SJSA1 (cell line): Measurements from ENCODE around the gene ACD. TPM values are rescaled to one million over a fixed set of nuclear protein-coding genes. Genes with fewer than 3 reads are reported as not detected.

Source experiments
- DNase-seq, 2 experiments: peaks; one replicate each; pipeline ENCODE4 v3.0.0-alpha.2; 2015 to 2020; ENCODE audit warnings: low spot score in 2 of 2, low read depth in 1 of 2
- H3K27ac ChIP-seq: fragments of 250-450 bp; sonication (Bioruptor Pico); 2 replicates; pipeline ENCODE4 v1.5.1; 2020; ENCODE audit warnings: mild to moderate bottlenecking, moderate library complexity
- H3K27me3 ChIP-seq: fragments of 250-450 bp; sonication (Bioruptor Pico); replicated peaks from 2 replicates; pipeline ENCODE4 v1.5.1; 2020; ENCODE audit warnings: mild to moderate bottlenecking, moderate library complexity
- H3K36me3 ChIP-seq: fragments of 250-450 bp; sonication (Bioruptor Pico); 2 replicates; pipeline ENCODE4 v1.5.1; 2020; ENCODE audit warnings: mild to moderate bottlenecking
- H3K4me1 ChIP-seq: fragments of 250-450 bp; sonication (Bioruptor Pico); replicated peaks from 2 replicates; pipeline ENCODE4 v1.6.1; 2021; ENCODE audit warnings: mild to moderate bottlenecking
- H3K4me3 ChIP-seq: fragments of 250-450 bp; sonication (Bioruptor Pico); 2 replicates; pipeline ENCODE4 v1.5.1; 2020; ENCODE audit warnings: mild to moderate bottlenecking
- H3K9me3 ChIP-seq: fragments of 250-450 bp; sonication (Bioruptor Pico); replicated peaks from 2 replicates; pipeline ENCODE4 v1.5.1; 2020; ENCODE audit warnings: mild to moderate bottlenecking
- total RNA-seq: library from RNA; depleted of rRNA; stranded (reverse); fragments of >200 nt; shearing (Covaris generic); gene quantifications from 2 replicates; pipeline ENCODE4 v1.2.3, GENCODE V29; 2014

Gene ACD
- total RNA-seq, 1 experiment from 2014 or later = 33.0 TPM

DNA sequence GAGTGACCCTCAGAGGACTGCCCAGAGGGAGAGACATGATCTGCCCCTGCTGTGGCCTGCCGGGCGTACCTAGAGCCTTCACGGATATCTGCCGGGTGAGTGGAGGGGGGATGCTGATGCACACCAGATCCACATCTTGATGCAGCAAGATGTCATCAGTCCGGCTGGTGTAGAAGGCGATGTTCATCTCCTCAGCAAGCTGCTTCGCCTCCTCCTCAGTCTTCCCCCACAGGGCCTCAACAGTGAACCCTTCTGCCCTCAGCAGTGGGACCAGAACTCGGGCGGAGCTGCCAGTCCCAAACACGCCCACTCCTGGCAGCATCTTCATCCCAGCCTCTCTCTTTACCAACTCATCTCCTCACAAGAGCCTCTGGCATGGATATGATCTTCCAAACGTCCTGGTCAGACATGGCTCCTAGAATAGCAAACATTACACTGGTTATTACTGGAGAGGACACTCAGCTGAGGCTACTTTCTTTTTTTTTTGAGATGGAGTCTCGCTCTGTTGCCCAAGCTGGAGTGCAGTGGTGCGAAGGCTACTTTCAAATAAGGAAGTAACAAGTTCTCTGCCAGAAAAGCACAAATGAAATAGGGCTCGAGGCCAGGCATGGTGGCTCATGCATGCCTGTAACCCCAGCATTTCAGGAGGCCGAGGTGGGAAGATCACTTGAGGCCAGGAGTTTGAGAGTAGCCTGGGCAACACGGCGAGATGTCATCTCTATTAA, 25.5 kb upstream of the ACD start:
- no peaks in the 10 kb centered on the region for H3K27me3 ChIP-seq
- no peaks in the 10 kb centered on the region for H3K4me1 ChIP-seq
- H3K36me3 ChIP-seq = peaks cover 6% of the 10 kb centered on the region
- no peak overlapping the region for H3K4me3 ChIP-seq
- no peak overlapping the region for H3K27ac ChIP-seq
- H3K9me3 ChIP-seq = no peaks in the 10 kb centered on the region
- DNase-seq = no peak

DNA sequence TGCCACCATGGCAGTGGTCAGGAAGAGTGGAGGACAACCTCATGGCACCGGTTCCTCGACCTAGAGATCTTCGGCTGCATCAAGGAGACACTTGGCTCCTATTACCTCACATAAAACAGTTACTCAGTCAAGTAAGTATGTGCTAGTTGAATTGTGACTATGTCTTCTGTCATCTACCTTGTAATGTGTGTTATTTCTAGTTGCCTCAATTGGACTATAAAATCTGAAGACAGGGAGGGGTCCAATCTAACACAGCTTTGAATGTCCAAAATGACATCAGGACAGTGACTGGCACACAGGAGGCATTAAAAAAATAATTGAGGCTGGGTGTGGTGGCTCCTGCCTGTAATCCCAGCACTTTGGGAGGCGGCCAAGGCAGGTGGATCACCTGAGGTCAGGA, 23.7 kb upstream of the ACD start:
- no peak for DNase-seq

DNA sequence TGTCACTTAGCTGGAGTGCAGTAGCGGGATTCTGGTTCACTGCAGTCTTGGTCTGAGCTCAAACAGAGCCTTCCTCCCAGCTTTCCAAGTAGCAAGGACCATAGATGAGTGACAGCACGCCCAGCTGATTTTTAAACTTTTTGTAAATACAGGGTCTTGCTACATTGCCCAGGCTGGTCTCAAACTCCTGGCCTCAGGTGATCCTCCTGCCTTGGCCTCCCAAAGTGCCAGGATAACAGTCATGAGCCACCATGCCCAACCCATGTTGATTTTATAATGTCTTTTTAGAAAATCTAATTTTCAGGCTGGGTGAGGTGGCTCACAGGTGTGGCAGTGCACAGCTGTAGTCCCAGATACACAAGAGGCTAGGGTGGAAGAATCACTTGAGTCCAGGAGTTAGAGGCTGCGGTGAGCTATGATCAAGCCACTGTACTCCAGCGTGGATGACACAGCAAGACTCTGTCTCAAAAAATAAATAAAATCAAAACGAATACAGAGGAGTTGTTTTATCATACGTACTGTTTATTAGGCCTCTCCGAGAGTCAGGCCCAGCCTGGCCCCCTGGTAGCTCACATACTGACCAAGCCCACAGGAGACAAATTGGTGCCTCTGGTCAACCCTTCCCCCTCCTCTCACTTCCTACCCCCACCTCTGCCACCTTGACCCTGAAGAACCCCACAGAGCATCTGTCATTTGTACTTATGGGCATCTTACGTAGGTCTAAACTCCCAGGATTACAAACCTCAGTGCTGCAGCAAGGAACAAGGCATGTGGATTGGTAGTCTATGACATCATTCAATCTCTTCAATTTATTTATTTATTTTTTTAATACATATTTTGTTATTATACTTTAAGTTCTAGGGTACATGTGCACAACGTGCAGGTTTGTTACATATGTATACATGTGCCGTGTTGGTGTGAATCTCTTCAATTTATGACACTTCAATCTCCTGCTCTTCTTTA, 20.2 kb upstream of the ACD start:
- Histone ChIP-seq H3K4me3 (no peak overlapping the region), H3K4me1 (no peaks in the 10 kb centered on the region), H3K36me3 (peaks cover 6% of the 10 kb centered on the region), H3K9me3 (no peaks in the 10 kb centered on the region), H3K27me3 (no peaks in the 10 kb centered on the region), H3K27ac (no peak overlapping the region)
- DNase-seq = no peak

More for the DNA sequence above, 23.7 kb upstream of the ACD start:
- H3K27ac ChIP-seq = no peak overlapping the region
- H3K36me3 ChIP-seq = peaks cover 6% of the 10 kb centered on the region
- H3K4me1 ChIP-seq = no peaks in the 10 kb centered on the region
- H3K9me3 ChIP-seq = no peaks in the 10 kb centered on the region
- no peaks in the 10 kb centered on the region for H3K27me3 ChIP-seq
- no peak overlapping the region for H3K4me3 ChIP-seq

DNA sequence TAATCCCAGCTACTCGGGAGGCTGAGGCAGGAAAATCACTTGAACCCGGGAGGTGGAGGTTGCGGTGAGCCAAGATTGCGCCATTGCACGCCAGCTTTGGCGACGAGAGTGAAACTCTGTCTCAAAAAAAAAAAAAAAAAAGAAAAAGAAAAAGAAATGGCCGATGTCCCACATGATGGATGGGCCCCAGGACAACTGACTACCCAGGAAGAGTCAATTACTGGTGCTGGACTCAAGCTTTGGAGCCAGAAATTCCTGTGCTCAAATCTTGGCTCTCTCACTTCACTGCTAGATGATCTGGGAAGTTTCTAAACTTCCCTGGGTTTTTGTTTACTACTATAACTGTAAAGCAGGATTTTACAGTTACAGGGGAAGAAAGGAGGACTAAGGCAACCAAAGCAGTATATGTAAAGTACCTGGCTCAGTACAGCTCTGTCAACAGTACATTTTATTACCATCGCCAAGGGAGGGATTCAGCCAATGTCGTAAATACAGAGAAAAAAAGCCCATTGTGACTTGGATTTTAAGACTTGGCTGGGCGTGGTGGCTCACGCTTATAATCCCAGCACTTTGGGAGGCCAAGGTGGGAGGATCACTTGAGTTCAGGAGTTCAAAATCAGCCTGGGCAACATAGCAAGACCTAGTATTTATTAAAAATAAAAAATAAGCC, 18.4 kb upstream of the ACD start:
- Histone ChIP-seq H3K9me3 (no peaks in the 10 kb centered on the region), H3K27me3 (no peaks in the 10 kb centered on the region), H3K36me3 (peaks cover 4% of the 10 kb centered on the region), H3K4me1 (no peaks in the 10 kb centered on the region), H3K4me3 (no peak overlapping the region), H3K27ac (no peak overlapping the region)
- no peak for DNase-seq

DNA sequence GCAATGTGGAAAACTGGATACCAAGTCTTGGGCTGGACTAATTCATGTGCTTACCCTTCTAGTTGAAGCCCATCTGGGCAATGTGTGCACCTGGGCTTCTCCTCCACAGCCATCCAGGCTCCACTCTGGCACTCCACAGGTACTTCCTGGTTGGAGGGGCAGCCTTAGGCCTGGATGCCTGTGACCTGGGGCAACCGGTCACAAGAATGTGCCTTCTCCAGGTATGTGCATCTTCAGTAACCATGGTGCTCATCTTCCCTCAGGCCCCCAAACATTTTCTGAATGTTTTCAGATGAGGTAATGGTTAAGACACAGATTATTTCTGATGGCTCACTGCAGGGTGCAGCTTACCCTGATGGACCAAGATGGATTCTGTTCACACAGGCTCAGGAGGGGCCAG, 17.7 kb upstream of the ACD start:
- Histone ChIP-seq H3K9me3 (no peaks in the 10 kb centered on the region), H3K27ac (no peak overlapping the region), H3K27me3 (no peaks in the 10 kb centered on the region), H3K36me3 (no peaks in the 10 kb centered on the region), H3K4me3 (no peak overlapping the region), H3K4me1 (no peaks in the 10 kb centered on the region)
- no peak for DNase-seq

DNA sequence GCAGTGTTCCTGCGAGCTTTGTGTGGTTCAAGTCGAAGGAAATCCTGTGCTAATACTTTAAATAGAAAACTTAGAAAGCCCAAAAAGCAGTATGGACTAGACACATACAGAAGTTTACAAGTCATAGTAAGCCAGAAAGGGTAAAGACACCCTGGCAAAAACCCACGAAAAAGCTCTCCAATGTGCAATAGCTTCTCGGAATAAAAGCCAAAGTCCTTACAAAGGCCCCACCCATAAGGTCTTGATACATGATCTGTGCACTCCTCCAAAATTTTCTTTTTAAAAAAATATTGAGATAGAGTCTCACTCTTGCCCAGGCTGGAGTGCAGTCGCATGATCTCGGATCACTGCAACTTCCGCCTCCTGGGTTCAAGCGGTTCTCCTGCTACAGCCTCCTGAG, 16.9 kb upstream of the ACD start:
- no peaks in the 10 kb centered on the region for H3K36me3 ChIP-seq
- no peak overlapping the region for H3K27ac ChIP-seq
- no peaks in the 10 kb centered on the region for H3K9me3 ChIP-seq
- no peak overlapping the region for H3K4me3 ChIP-seq
- no peaks in the 10 kb centered on the region for H3K4me1 ChIP-seq
- DNase-seq = no peak
- no peaks in the 10 kb centered on the region for H3K27me3 ChIP-seq

DNA sequence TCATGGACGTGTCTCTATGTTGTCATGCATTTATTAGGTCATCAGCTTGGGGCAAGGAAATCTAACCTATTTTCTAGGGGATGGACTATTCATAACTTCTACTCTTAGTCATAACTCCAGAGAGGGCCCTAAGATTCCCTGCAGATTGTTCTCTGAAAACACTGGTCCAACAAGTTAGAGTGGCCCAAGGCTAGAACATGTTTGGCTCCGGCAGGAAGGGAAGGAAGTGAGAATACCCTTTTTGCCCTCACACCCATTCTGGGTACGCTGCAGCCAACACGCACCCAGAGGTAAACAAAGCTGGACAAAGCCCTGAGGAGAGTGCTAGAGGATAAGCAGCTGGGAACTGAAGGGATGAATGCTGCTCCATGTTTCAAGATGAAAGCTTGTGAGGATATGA, 16.5 kb upstream of the ACD start:
- no peak for DNase-seq
- Histone ChIP-seq H3K4me3 (no peak overlapping the region), H3K4me1 (no peaks in the 10 kb centered on the region), H3K9me3 (no peaks in the 10 kb centered on the region), H3K27ac (no peak overlapping the region), H3K36me3 (no peaks in the 10 kb centered on the region), H3K27me3 (no peaks in the 10 kb centered on the region)

DNA sequence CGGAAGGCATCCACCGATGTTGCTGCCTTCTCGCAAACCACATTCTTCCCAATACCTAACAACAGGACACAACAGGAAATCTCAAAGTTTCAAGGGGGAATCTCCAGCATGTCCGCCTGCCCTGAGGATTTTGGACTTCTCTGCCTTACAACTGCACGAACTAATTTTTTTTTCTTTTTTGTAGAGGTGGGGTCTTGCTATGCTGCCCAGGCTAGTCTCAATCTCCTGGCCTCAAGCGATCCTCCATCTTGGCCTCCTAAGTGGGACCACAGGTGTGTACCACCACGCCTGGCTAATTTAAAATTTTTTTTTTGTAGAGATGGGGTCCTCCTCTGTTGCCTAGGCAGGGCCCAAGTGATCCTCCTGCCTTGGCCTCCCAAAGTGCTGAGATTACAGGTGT, 15.9 kb upstream of the ACD start:
- no peaks in the 10 kb centered on the region for H3K27me3 ChIP-seq
- no peaks in the 10 kb centered on the region for H3K36me3 ChIP-seq
- H3K9me3 ChIP-seq = no peaks in the 10 kb centered on the region
- no peak overlapping the region for H3K27ac ChIP-seq
- no peak overlapping the region for H3K4me3 ChIP-seq
- no peak for DNase-seq
- H3K4me1 ChIP-seq = no peaks in the 10 kb centered on the region

DNA sequence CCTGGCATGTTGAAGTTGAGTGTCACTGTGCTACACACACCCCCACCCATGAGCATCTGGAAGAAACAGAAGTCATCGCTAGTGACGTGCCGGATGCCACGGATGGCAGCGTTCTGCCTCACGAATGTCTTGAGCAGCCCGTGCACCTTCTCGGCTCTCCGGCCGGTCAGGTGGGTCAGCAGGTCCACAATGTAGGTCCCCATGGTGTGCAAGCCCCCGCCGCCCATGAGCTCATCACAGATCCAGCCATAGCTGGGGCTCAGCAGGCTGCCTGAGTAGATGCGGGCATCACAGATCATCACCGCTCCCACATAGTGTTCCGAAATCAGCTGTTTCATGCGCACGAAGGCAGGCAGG, 15.5 kb upstream of the ACD start:
- no peaks in the 10 kb centered on the region for H3K27me3 ChIP-seq
- no peak for DNase-seq
- no peaks in the 10 kb centered on the region for H3K36me3 ChIP-seq

DNA sequence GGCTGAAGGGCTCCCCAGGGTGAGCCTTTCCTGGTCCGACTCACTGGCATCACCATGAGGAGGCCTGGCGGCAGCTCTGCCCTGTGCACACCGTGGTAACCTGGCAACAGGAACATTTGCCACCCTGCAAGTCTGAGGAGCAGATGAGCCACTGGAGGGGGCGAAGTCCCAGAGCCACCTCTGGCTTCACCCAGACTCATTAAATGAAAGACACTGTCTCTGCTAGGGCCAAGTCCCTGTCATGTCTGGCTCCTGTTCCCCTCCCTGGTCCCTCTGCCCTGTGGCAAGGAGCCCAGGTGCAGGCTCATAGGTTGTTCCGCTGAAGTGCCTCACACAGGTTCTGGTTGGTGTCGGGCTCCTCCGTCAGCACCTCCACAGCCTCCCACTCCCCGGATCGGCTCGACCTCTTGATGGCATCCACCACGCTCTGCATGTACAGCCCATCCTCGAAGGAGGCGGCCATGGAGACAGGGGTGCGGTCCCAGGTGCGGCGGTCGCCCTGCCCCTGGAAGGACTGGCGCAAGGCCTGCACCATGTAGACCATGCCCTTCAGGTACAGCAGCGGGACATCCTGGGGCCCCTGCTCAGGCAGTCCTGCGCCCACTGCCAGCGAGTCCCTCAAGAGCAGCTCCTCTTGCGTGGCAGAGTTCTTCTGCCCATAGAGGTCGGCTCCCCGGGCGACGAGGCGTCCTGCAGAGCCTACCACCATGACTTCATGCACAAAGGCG, 15.0 kb upstream of the ACD start:
- Histone ChIP-seq H3K4me1 (no peaks in the 10 kb centered on the region), H3K4me3 (no peak overlapping the region), H3K9me3 (no peaks in the 10 kb centered on the region), H3K27me3 (no peaks in the 10 kb centered on the region), H3K27ac (no peak overlapping the region), H3K36me3 (no peaks in the 10 kb centered on the region)
- no peak for DNase-seq

More for the DNA sequence above, 15.5 kb upstream of the ACD start:
- H3K9me3 ChIP-seq = no peaks in the 10 kb centered on the region
- H3K27ac ChIP-seq = no peak overlapping the region
- H3K4me3 ChIP-seq = no peak overlapping the region
- H3K4me1 ChIP-seq = no peaks in the 10 kb centered on the region

DNA sequence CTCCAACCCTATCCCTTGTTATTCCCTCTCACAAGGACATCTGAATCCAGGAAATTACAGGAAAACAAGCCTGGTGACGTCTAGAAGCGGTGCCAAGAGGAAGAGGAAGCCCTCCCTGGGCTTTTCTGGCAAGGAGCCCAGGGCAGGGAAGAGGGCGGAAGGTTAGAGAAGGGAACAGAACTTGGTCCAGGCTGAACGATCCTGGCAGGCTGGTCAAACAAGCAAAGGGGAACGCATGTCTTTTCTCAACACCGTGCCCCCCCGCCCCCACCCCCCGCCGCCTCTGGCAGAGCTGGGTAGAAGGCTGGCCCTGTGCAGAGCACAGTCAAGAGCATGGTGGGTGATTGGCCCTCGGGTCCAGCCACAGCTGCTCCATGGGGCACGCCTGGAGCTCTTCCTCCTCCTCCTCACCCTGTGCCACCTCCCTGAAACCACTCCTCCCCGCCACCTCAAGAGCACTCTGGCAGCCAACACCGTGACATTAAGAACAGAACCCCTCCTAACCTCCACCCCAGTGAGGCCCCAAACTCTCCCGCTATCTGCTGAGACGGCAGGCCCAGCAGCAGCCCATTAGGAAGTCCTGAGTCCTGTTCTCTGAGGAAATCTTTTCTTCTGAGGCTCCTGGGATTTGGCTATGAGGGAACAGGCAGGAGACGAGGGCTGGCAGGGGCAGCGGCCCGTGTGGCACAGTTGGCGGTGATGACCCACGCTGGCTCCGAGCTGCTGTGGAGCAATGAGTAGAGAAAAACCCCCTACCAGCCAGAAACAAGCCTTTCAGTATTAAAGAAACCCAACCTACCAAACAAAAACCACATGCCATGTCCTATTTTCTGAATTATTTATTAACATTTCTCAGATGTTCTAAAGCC, 13.9 kb upstream of the ACD start:
- no peak for DNase-seq
- H3K4me3 ChIP-seq = no peak overlapping the region
- no peak overlapping the region for H3K27ac ChIP-seq
- H3K36me3 ChIP-seq = no peaks in the 10 kb centered on the region
- H3K9me3 ChIP-seq = no peaks in the 10 kb centered on the region
- H3K27me3 ChIP-seq = no peaks in the 10 kb centered on the region
- H3K4me1 ChIP-seq = no peaks in the 10 kb centered on the region

DNA sequence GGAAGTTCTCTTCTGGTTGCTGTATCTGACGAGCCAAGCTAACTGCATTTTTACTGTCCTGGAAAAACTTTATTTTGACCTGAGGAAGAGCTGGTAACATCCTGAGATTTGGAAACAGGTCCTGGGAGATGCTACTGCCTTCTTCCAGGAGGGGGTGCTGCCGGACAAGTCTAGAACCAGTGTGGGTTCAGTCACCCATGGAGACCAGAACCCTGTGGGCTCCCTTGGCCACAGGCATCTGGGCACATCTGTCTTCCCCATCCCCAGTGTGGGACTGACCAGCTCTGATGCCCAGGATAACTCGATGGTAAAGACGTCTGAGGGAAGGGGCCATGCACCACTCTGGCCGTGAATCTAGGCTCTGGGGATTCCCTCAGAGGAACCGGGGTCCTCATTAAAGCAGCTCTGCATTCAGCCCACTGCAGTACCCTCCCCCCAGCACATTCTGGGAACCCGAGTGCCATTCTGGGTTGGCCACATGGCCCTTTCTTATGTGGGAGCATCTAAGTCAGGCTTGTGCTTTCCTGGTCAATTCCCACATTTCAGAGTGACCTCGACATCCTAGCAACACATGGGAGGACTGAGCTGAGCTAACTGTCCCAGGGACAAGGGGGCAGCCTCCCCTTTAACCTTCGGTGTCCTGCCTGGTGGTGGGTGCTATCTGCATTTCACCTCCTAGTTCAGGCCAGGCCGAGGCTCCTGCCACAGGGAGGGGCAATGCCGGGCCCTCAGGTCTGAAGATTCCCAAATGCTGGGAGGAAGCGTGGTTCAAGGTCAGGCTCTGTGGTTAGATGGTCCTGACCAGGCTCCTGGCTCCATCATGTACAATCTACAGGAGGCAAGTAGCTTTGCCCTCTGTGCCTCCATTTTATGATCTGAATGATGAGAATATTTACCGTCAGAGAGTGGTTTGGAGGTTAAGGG, 12.9 kb upstream of the ACD start:
- Histone ChIP-seq H3K9me3 (no peaks in the 10 kb centered on the region), H3K36me3 (no peaks in the 10 kb centered on the region), H3K27ac (no peak overlapping the region), H3K4me1 (peaks cover 4% of the 10 kb centered on the region; the same call in 1 of the 2 replicates), H3K4me3 (no peak overlapping the region), H3K27me3 (no peaks in the 10 kb centered on the region)
- no peak for DNase-seq
